ENCODE results near the gene ZCCHC14.

GRCh38 chr16:87380403-87380802, 112.4 kb downstream of the ZCCHC14 start:
- TF ChIP-seq GABPA (IDR thresholded peaks at IDR 0.05; ENCODE audit: low read depth) (no peak), CTCF (IDR thresholded peaks at IDR 0.05; ENCODE audit: insufficient read depth, low read length) (no peak), POLR2AphosphoS5 (IDR thresholded peaks at IDR 0.05; ENCODE audit: low read depth) (no peak)
